ENCODE measurements around the gene NAV3.

- TF ChIP-seq EP300 (IDR thresholded peaks at IDR 0.05) (no peak), CTCF (IDR thresholded peaks at IDR 0.05) (no peak)
These were observed 22.2 kb upstream of the NAV3 start for GRCh38 chr12:77808534-77808933.
